ENCODE measurements around the gene HSD17B2.

DNA sequence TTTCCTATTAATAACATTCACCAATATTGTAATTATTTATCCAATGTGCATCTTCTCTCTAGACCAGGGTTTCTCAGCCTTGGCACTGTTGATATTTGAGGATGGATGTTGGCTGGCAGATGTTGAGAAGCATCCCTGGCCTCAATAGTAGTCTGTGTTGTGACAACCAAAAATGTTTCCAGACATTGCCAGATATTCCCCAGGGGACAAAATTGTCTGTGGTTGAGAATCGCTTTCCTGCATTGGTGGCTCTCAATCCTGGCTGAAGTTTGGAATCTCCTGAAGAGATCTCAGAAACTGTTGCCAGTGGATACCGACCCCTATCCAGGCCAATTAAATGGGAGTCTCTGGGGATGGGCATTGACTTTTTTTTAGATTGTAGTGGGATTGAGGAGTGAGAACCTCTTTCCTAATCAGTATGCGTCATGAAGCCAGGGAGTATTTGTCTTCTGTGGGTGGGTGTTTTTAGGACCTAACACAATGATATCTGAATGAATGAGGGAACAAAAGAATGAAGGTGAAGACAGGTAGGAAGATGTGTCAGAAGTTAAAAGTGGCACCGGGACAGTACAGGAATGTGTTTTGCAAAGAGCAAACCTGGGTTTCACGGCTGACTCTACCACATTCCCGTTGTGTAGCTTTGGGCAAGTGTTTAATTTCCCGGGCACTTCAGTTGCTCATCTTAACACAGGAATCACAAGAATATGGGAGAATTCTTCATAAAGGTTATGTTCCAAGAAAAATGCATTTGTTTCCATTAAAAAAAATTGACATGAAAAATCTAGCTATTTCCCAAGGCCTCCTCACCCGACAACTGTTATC lies 24.3 kb downstream of the HSD17B2 start:
- TF ChIP-seq, protein P1, sequence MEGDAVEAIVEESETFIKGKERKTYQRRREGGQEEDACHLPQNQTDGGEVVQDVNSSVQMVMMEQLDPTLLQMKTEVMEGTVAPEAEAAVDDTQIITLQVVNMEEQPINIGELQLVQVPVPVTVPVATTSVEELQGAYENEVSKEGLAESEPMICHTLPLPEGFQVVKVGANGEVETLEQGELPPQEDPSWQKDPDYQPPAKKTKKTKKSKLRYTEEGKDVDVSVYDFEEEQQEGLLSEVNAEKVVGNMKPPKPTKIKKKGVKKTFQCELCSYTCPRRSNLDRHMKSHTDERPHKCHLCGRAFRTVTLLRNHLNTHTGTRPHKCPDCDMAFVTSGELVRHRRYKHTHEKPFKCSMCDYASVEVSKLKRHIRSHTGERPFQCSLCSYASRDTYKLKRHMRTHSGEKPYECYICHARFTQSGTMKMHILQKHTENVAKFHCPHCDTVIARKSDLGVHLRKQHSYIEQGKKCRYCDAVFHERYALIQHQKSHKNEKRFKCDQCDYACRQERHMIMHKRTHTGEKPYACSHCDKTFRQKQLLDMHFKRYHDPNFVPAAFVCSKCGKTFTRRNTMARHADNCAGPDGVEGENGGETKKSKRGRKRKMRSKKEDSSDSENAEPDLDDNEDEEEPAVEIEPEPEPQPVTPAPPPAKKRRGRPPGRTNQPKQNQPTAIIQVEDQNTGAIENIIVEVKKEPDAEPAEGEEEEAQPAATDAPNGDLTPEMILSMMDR (IDR thresholded peaks at IDR 0.05): no peak
- no peak for TF ChIP-seq POLR2A (IDR thresholded peaks at IDR 0.05)
- no peak for TF ChIP-seq EP300 (IDR thresholded peaks at IDR 0.05)
